HCT116 (cell line): ENCODE data around the gene CDCA3. TPM values are rescaled to one million over a fixed set of nuclear protein-coding genes. Genes with fewer than 3 reads are reported as not detected.

Source experiments
- ATAC-seq: fragments of 200-7000 bp; cut with Tn5 transposase; 2 replicates; pipeline ENCODE4 v1.9.1; 2020; ENCODE audit warnings: mild to moderate bottlenecking, moderate library complexity
- BruUV-seq: library from RNA; stranded (reverse); fragments of 400-500 nt; replicated peaks from 2 replicates; lab custom pipeline; 2021; lab: Mats Ljungman, UMichigan
- CTCF ChIA-PET: fragments of 300-600 bp; sonication (Branson Sonifier 250); formaldehyde crosslinking; loops from one replicate; lab custom pipeline; 2021; ENCODE audit warnings: antibody characterized with exemption; lab: Charles Lee
- POLR2A ChIA-PET: fragments of 300-600, 350-600 bp; sonication (Branson Sonifier 250); formaldehyde crosslinking; loops from one replicate; lab custom pipeline; 2021; ENCODE audit warnings: antibody characterized with exemption; lab: Charles Lee
- RAD21 ChIA-PET, 2 experiments: fragments of 300-600 bp; sonication (Branson Sonifier 250); formaldehyde crosslinking; loops; one replicate each; lab custom pipeline; 2023; ENCODE audit warnings: low total read pairs in 2 of 2; ENCODE audit not compliant: uncharacterized antibody in 2 of 2, unreplicated experiment in 2 of 2, low non-redundant PET in 1 of 2; lab: Charles Lee
- DNase-seq: peaks from one replicate; pipeline ENCODE4 v3.0.0-alpha.2; 2010; ENCODE audit warnings: low read depth, low spot score
- H2AFZ ChIP-seq: fragments of 200-600 bp; shearing (Covaris generic), sonication (generic); 2 replicates; pipeline ENCODE4 v1.6.1; 2017; ENCODE audit warnings: low read depth, mixed run types, mixed read lengths, antibody characterized with exemption, low read length; ENCODE audit not compliant: poor library complexity, severe bottlenecking
- H3K27ac ChIP-seq: 2 replicates; pipeline ENCODE4 v1.5.1; 2012; ENCODE audit warnings: low read depth, low read length
- H3K27me3 ChIP-seq: fragments of 200-600 bp; sonication (generic); 2 replicates; pipeline ENCODE4 v1.6.1; 2016; ENCODE audit warnings: mixed run types, low read length, mixed read lengths; ENCODE audit not compliant: insufficient read depth
- H3K36me3 ChIP-seq, 2 experiments: fragments of 200-500 bp in 1 of 2; fragments of 200-600 bp in 1 of 2; sonication (Bioruptor generic) in 1 of 2; sonication (generic) in 1 of 2; 2 replicates each; pipeline versions ENCODE4 v1.5.1 to v1.6.1; 2014 to 2016; ENCODE audit warnings: low read length in 2 of 2, inconsistent platforms in 1 of 2, mixed read lengths in 1 of 2, mixed run types in 1 of 2; ENCODE audit not compliant: insufficient read depth in 2 of 2, control insufficient read depth in 1 of 2
- H3K4me1 ChIP-seq, 2 experiments: fragments of 200-600 bp in 1 of 2; sonication (generic) in 1 of 2; 2 replicates each; pipeline versions ENCODE4 v1.5.1 to v1.6.1; 2012 to 2017; ENCODE audit warnings: low read length in 2 of 2, inconsistent platforms in 1 of 2, mild to moderate bottlenecking in 1 of 2, mixed read lengths in 1 of 2, mixed run types in 1 of 2, moderate library complexity in 1 of 2; ENCODE audit not compliant: insufficient read depth in 2 of 2, control insufficient read depth in 1 of 2
- H3K4me2 ChIP-seq: fragments of 200-600 bp; sonication (generic); 2 replicates; pipeline ENCODE4 v1.6.1; 2017; ENCODE audit warnings: mixed run types, low read length, mixed read lengths
- H3K4me3 ChIP-seq, 2 experiments: fragments of 200-600 bp in 1 of 2; sonication (generic) in 1 of 2; replicated peaks in 1 of 2; 2 replicates each; pipeline ENCODE4 v1.5.1; 2011 to 2016; ENCODE audit warnings: low read length in 2 of 2, control low read depth in 1 of 2, low read depth in 1 of 2, mild to moderate bottlenecking in 1 of 2, mixed read lengths in 1 of 2, mixed run types in 1 of 2
- H3K79me2 ChIP-seq: fragments of 200-600 bp; sonication (generic); 2 replicates; pipeline ENCODE4 v1.6.1; 2017; ENCODE audit warnings: mild to moderate bottlenecking, mixed run types, low read length, moderate library complexity, mixed read lengths; ENCODE audit not compliant: insufficient read depth
- H3K9ac ChIP-seq: fragments of 200-600 bp; sonication (generic); 2 replicates; pipeline ENCODE4 v1.6.1; 2016; ENCODE audit warnings: low read length, mixed read lengths
- H3K9me2 ChIP-seq: fragments of 200-600 bp; sonication (generic), shearing (Covaris generic); 2 replicates; pipeline ENCODE4 v1.6.1; 2017; ENCODE audit warnings: mixed run types, mild to moderate bottlenecking, moderate library complexity; ENCODE audit not compliant: insufficient read depth
- H3K9me3 ChIP-seq, 2 experiments: fragments of 200-500 bp in 1 of 2; fragments of 200-600 bp in 1 of 2; sonication (Bioruptor generic) in 1 of 2; sonication (generic) in 1 of 2; 2 replicates each; pipeline ENCODE4 v1.6.1; 2014 to 2017; ENCODE audit warnings: low read length in 2 of 2, mixed read lengths in 2 of 2, inconsistent platforms in 1 of 2, low read depth in 1 of 2, mild to moderate bottlenecking in 1 of 2, mixed run types in 1 of 2, moderate library complexity in 1 of 2; ENCODE audit not compliant: control insufficient read depth in 1 of 2, insufficient read depth in 1 of 2
- H4K20me1 ChIP-seq: fragments of 200-600 bp; sonication (generic), shearing (Covaris generic); 2 replicates; pipeline ENCODE4 v1.6.1; 2017; ENCODE audit warnings: mixed run types, mild to moderate bottlenecking, moderate library complexity; ENCODE audit not compliant: insufficient read depth
- CBX3 ChIP-seq: IDR thresholded peaks from 2 replicates; pipeline ENCODE4 v1.6.1; 2012; ENCODE audit warnings: low read depth
- CEBPB ChIP-seq: IDR thresholded peaks from 2 replicates; pipeline ENCODE4 v1.6.1; 2012; ENCODE audit warnings: low read depth
- EGR1 ChIP-seq: IDR thresholded peaks from 2 replicates; pipeline ENCODE4 v1.6.1; 2012; ENCODE audit warnings: low read depth
- EZH2 ChIP-seq: fragments of 200-600 bp; sonication (generic); IDR thresholded peaks from 2 replicates; pipeline ENCODE4 v1.6.1; 2017; ENCODE audit warnings: antibody characterized with exemption, mixed run types
- EZH2phosphoT487 ChIP-seq: fragments of 200-600 bp; IDR thresholded peaks from 2 replicates; pipeline ENCODE4 v1.6.1; 2018; ENCODE audit warnings: antibody characterized with exemption, borderline replicate concordance
- FOSL1 ChIP-seq: IDR thresholded peaks from 2 replicates; pipeline ENCODE4 v1.6.1; 2012; ENCODE audit warnings: low read depth
- JUND ChIP-seq: IDR thresholded peaks from 2 replicates; pipeline ENCODE4 v1.6.1; 2012
- POLR2A ChIP-seq: IDR thresholded peaks from 2 replicates; pipeline ENCODE4 v1.7.0; 2011; ENCODE audit warnings: borderline replicate concordance; ENCODE audit not compliant: insufficient read depth, insufficient read length; ENCODE audit errors: extremely low read depth
- POLR2AphosphoS5 ChIP-seq: IDR thresholded peaks from 2 replicates; pipeline ENCODE4 v1.6.1; 2011; ENCODE audit warnings: mild to moderate bottlenecking, low read depth, low read length, moderate library complexity
- SIN3A ChIP-seq: IDR thresholded peaks from 2 replicates; pipeline ENCODE4 v1.6.1; 2012; ENCODE audit warnings: low read depth
- SP1 ChIP-seq: IDR thresholded peaks from 2 replicates; pipeline ENCODE4 v1.6.1; 2012; ENCODE audit warnings: low read depth
- SRF ChIP-seq: IDR thresholded peaks from 2 replicates; pipeline ENCODE4 v1.6.1; 2012; ENCODE audit warnings: low read depth
- TCF7L2 ChIP-seq: IDR thresholded peaks from 2 replicates; pipeline ENCODE4 v1.7.0; 2011; ENCODE audit warnings: borderline replicate concordance, inconsistent platforms; ENCODE audit not compliant: insufficient read depth, insufficient read length; ENCODE audit errors: extremely low read depth
- YY1 ChIP-seq: IDR thresholded peaks from 2 replicates; pipeline ENCODE4 v1.6.1; 2011; ENCODE audit warnings: low read length, low read depth, moderate library complexity, mild to moderate bottlenecking; ENCODE audit not compliant: insufficient replicate concordance; ENCODE audit errors: extremely low read depth
- ZFX ChIP-seq: fragments of 450-650 bp; IDR thresholded peaks from 2 replicates; pipeline ENCODE4 v1.6.1; 2017
- ZNF274 ChIP-seq: fragments of 200-500 bp; sonication (Bioruptor generic); IDR thresholded peaks from 2 replicates; pipeline ENCODE4 v1.6.1; 2014; ENCODE audit warnings: mild to moderate bottlenecking, low read depth, low read length, inconsistent platforms
- intact Hi-C: fragments of 100-400 bp; cut with micrococcal nuclease; formaldehyde crosslinking; loops from 2 replicates; pipeline ENCODE4 v1.10.0; 2022
- total RNA-seq: library from RNA; stranded (reverse); gene quantifications from one replicate; pipeline ENCODE4 v1.2.1, GENCODE V29; 2021; ENCODE audit not compliant: unreplicated experiment
- TF ChIP-seq, protein P1 (sequence below): IDR thresholded peaks from 2 replicates; pipeline ENCODE4 v1.6.1; 2012; ENCODE audit warnings: low read depth
- TF ChIP-seq, protein P2 (sequence below): IDR thresholded peaks from 2 replicates; pipeline ENCODE4 v1.6.1; 2012
- TF ChIP-seq, protein P3 (sequence below): IDR thresholded peaks from 2 replicates; pipeline ENCODE4 v1.6.1; 2011; ENCODE audit warnings: mild to moderate bottlenecking, low read length, moderate library complexity; ENCODE audit not compliant: insufficient replicate concordance; ENCODE audit errors: extremely low read depth

CDCA3 gene
- total RNA-seq, 1 experiment from 2014 or later = 63.0 TPM

DNA sequence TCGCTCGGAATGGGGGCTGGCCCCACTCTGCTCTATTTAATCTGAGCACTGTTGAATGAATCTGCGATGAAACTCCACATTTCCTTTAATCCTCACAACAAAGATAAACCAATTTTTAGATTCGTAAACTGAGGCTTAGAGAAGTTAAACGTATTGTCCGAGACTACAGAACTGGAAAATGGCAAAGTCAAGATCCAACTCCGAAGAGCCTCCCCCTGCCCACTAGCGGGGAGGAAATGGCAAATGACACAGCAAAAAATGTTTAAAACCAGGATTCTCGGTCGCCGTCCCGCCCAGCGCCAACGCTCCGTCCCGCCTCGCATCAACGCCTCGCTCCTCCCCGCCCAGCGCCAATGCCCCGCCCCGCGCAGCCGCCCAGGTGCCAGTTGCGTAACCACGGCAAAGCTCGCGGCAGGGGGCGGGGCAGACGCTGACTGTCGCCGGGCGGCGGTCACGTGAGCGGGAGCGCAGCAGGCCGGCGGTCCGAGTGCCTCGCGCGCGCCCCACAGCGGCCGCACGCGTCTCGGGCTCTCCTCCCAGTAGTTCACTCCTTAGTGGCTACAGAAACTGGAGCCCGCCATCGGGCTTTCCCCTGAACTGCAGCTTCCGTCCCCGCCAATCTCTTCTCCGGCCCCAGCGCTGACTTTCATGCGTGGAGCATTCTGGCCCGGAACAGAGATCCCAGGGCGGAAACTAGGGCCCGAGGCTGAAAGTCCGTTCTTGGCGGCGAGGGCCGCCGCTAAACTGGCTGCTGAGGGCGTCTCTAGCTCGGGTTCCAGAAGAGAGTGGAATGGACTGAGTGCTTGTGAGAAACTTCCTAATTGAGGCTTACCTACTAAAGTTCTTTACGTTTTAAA lies 39.9 kb upstream of the CDCA3 start:
- DNase-seq = peak; percentile 86
- Histone ChIP-seq H2AFZ (peak overlapping the region; percentile 57), H3K79me2 (no peaks in the 10 kb centered on the region), H3K9me3 (no peaks in the 10 kb centered on the region), H3K4me3 (peak overlapping the region; percentile 34 to 52), H3K36me3 (no peaks in the 10 kb centered on the region; a peak in 1 of 4 replicates), H3K9me2 (no peaks in the 10 kb centered on the region), H3K27me3 (no peaks in the 10 kb centered on the region), H3K9ac (peak overlapping the region; percentile 68), H4K20me1 (no peaks in the 10 kb centered on the region), H3K4me1 (peaks cover 12 to 18% of the 10 kb centered on the region in 2 experiments), H3K27ac (peak overlapping the region; percentile 87), H3K4me2 (peak overlapping the region; percentile 73)
- RAD21 ChIA-PET = interaction anchor here (1.2 kb wide), 2 partner anchors 18 kb away, joined by 3 to 4 read pairs; partner anchors contain the start of gene SPSB2 (in 2 of the 2)
- no TSS peak for BruUV-seq
- POLR2A ChIA-PET = interaction anchor here (0.7 to 1.7 kb wide), 14 partner anchors 10 to 73 kb away, joined by 3 to 10 read pairs (median 4); partner anchors contain the start of genes C12orf57, LRRC23, RNU7-1 and SPSB2
- ATAC-seq = peak; percentile 97
- intact Hi-C loops = loop anchor here (1.0 kb wide), 1 partner anchor 20 kb away; no protein-coding TSS in a partner anchor
- CTCF ChIA-PET = interaction anchor here (0.6 to 2.1 kb wide), 16 partner anchors 10 to 222 kb away, joined by 3 to 30 read pairs (median 4); partner anchors contain the start of genes CDCA3, LRRC23, SPSB2 and USP5
- TF ChIP-seq SP1 (peak; percentile 73), SRF (no peak; the same call in 1 of the 2 replicates), POLR2AphosphoS5 (peak; percentile 93), ZNF274 (no peak), JUND (peak; percentile 43; the same call in 1 of the 2 replicates), ZFX (no peak; the same call in 1 of the 2 replicates), POLR2A (peak; percentile 96), CEBPB (peak; percentile 100), EZH2 (no peak), FOSL1 (no peak), SIN3A (no peak; the same call in 1 of the 2 replicates), CBX3 (peak; percentile 80; the same call in 1 of the 2 replicates), EZH2phosphoT487 (no peak), EGR1 (no peak), YY1 (no peak), TCF7L2 (peak; percentile 57)
- TF ChIP-seq, protein P1, sequence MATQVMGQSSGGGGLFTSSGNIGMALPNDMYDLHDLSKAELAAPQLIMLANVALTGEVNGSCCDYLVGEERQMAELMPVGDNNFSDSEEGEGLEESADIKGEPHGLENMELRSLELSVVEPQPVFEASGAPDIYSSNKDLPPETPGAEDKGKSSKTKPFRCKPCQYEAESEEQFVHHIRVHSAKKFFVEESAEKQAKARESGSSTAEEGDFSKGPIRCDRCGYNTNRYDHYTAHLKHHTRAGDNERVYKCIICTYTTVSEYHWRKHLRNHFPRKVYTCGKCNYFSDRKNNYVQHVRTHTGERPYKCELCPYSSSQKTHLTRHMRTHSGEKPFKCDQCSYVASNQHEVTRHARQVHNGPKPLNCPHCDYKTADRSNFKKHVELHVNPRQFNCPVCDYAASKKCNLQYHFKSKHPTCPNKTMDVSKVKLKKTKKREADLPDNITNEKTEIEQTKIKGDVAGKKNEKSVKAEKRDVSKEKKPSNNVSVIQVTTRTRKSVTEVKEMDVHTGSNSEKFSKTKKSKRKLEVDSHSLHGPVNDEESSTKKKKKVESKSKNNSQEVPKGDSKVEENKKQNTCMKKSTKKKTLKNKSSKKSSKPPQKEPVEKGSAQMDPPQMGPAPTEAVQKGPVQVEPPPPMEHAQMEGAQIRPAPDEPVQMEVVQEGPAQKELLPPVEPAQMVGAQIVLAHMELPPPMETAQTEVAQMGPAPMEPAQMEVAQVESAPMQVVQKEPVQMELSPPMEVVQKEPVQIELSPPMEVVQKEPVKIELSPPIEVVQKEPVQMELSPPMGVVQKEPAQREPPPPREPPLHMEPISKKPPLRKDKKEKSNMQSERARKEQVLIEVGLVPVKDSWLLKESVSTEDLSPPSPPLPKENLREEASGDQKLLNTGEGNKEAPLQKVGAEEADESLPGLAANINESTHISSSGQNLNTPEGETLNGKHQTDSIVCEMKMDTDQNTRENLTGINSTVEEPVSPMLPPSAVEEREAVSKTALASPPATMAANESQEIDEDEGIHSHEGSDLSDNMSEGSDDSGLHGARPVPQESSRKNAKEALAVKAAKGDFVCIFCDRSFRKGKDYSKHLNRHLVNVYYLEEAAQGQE = no peak
- TF ChIP-seq, protein P2, sequence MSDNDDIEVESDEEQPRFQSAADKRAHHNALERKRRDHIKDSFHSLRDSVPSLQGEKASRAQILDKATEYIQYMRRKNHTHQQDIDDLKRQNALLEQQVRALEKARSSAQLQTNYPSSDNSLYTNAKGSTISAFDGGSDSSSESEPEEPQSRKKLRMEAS = peak; percentile 81
- TF ChIP-seq, protein P3, sequence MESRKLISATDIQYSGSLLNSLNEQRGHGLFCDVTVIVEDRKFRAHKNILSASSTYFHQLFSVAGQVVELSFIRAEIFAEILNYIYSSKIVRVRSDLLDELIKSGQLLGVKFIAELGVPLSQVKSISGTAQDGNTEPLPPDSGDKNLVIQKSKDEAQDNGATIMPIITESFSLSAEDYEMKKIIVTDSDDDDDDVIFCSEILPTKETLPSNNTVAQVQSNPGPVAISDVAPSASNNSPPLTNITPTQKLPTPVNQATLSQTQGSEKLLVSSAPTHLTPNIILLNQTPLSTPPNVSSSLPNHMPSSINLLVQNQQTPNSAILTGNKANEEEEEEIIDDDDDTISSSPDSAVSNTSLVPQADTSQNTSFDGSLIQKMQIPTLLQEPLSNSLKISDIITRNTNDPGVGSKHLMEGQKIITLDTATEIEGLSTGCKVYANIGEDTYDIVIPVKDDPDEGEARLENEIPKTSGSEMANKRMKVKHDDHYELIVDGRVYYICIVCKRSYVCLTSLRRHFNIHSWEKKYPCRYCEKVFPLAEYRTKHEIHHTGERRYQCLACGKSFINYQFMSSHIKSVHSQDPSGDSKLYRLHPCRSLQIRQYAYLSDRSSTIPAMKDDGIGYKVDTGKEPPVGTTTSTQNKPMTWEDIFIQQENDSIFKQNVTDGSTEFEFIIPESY = no peak
